HepG2 (cell line): Measurements from ENCODE around the gene CAMTA1. TPM values are rescaled to one million over a fixed set of nuclear protein-coding genes. Genes with fewer than 3 reads are reported as not detected.

ENCODE experiments used
- CC2D1A ChIP-seq: sonication (generic); formaldehyde crosslinking; IDR thresholded peaks from 2 replicates; pipeline ENCODE4 v1.8.1; 2023; ENCODE audit warnings: mild to moderate bottlenecking, missing genetic modification reagents
- CEBPB ChIP-seq: IDR thresholded peaks from 2 replicates; pipeline ENCODE4 v1.6.1; 2011; ENCODE audit warnings: low read depth, low read length, improper control_type of control experiment, borderline replicate concordance
- FOSL2 ChIP-seq: sonication (generic); formaldehyde crosslinking; IDR thresholded peaks from 2 replicates; pipeline ENCODE4 v1.4.0; 2020; ENCODE audit warnings: missing genetic modification reagents
- FOXA1 ChIP-seq, 2 experiments: fragments of 450-650 bp in 1 of 2; sonication (generic) in 1 of 2; formaldehyde crosslinking in 1 of 2; IDR thresholded peaks; 2 replicates each; pipeline versions ENCODE4 v1.4.0 to v1.6.1; 2016 to 2020; ENCODE audit warnings: missing genetic modification reagents in 1 of 2
- HMG20A ChIP-seq: IDR thresholded peaks from 2 replicates; pipeline ENCODE4 v1.6.1; 2016; ENCODE audit warnings: borderline replicate concordance
- HOXA5 ChIP-seq: sonication (generic); formaldehyde crosslinking; IDR thresholded peaks from 2 replicates; pipeline ENCODE4 v1.4.0; 2020; ENCODE audit warnings: missing genetic modification reagents
- MAZ ChIP-seq, 2 experiments: sonication (generic) in 1 of 2; formaldehyde crosslinking in 1 of 2; IDR thresholded peaks; 2 replicates each; pipeline versions ENCODE4 v1.5.0 to v1.6.1; 2012 to 2020; ENCODE audit warnings: low read depth in 2 of 2, mild to moderate bottlenecking in 2 of 2, borderline replicate concordance in 1 of 2, improper control_type of control experiment in 1 of 2, low read length in 1 of 2, missing genetic modification reagents in 1 of 2, moderate library complexity in 1 of 2
- NCOA1 ChIP-seq: sonication (generic); formaldehyde crosslinking; IDR thresholded peaks from 2 replicates; pipeline ENCODE4 v1.9.0; 2021; ENCODE audit warnings: missing genetic modification reagents
- RFXANK ChIP-seq: IDR thresholded peaks from 2 replicates; pipeline ENCODE4 v1.6.1; 2016
- SP140L ChIP-seq: sonication (generic); formaldehyde crosslinking; IDR thresholded peaks from 2 replicates; pipeline ENCODE4 v1.4.0; 2020; ENCODE audit warnings: missing genetic modification reagents, borderline replicate concordance
- TARDBP ChIP-seq: sonication (generic); formaldehyde crosslinking; IDR thresholded peaks from 2 replicates; pipeline ENCODE4 v1.8.0; 2022; ENCODE audit warnings: mild to moderate bottlenecking, missing genetic modification reagents
- ZBTB42 ChIP-seq: sonication (generic); formaldehyde crosslinking; IDR thresholded peaks from 2 replicates; pipeline ENCODE4 v1.5.0; 2020; ENCODE audit warnings: mild to moderate bottlenecking, missing genetic modification reagents
- ZMYM3 ChIP-seq: sonication (generic); formaldehyde crosslinking; IDR thresholded peaks from 2 replicates; pipeline ENCODE4 v1.5.1; 2020; ENCODE audit warnings: mild to moderate bottlenecking, missing genetic modification reagents
- ZNF30 ChIP-seq: sonication (generic); formaldehyde crosslinking; IDR thresholded peaks from 2 replicates; pipeline ENCODE4 v1.5.0; 2020; ENCODE audit warnings: mild to moderate bottlenecking, missing genetic modification reagents
- ZNF749 ChIP-seq: sonication (generic); formaldehyde crosslinking; IDR thresholded peaks from 2 replicates; pipeline ENCODE4 v1.8.0; 2022; ENCODE audit warnings: mild to moderate bottlenecking, missing genetic modification reagents, moderate library complexity, borderline replicate concordance
- ZNF775 ChIP-seq: sonication (generic); formaldehyde crosslinking; IDR thresholded peaks from 2 replicates; pipeline ENCODE4 v1.4.0; 2020; ENCODE audit warnings: missing genetic modification reagents, mild to moderate bottlenecking, moderate library complexity, borderline replicate concordance
- ZNF788 ChIP-seq: sonication (generic); formaldehyde crosslinking; IDR thresholded peaks from 2 replicates; pipeline ENCODE4 v1.5.0; 2020; ENCODE audit warnings: mild to moderate bottlenecking, missing genetic modification reagents, borderline replicate concordance
- polyA plus RNA-seq, 8 experiments: library from polyadenylated mRNA; depleted of rRNA in 3 of 8; stranded (reverse) in 7 of 8; unstranded in 1 of 8; fragments of >200 nt; fragmentation: Illumina TruSeq in 4 of 8; extraction: Trizol in 4 of 8; gene quantifications; 2 replicates each; pipeline versions ENCODE4 v1.2.1 to v1.2.3, GENCODE V29; 2011 to 2016; ENCODE audit warnings: low read depth in 4 of 8, missing spikeins in 1 of 8, mixed read lengths in 1 of 8; ENCODE audit not compliant: insufficient read depth in 1 of 8
- total RNA-seq, 5 experiments: library from RNA; depleted of rRNA; stranded (reverse); fragments of >200 nt; fragmentation: Illumina TruSeq; extraction: Trizol; gene quantifications; 2 replicates each; pipeline ENCODE4 v1.2.3, GENCODE V29; 2016; ENCODE audit warnings: low read depth in 1 of 5
- TF ChIP-seq, protein P1 (sequence below), 2 experiments: sonication (generic) in 1 of 2; formaldehyde crosslinking in 1 of 2; IDR thresholded peaks; 2 replicates each; pipeline versions ENCODE4 v1.4.0 to v1.6.1; 2016 to 2020; ENCODE audit warnings: borderline replicate concordance in 1 of 2, low read depth in 1 of 2, mild to moderate bottlenecking in 1 of 2, missing genetic modification reagents in 1 of 2
- TF ChIP-seq, protein P2 (sequence below): IDR thresholded peaks from 2 replicates; pipeline ENCODE4 v1.6.1; 2016; ENCODE audit warnings: mild to moderate bottlenecking
- TF ChIP-seq, protein P3 (sequence below): sonication (generic); formaldehyde crosslinking; IDR thresholded peaks from 2 replicates; pipeline ENCODE4 v1.8.1; 2023; ENCODE audit warnings: mild to moderate bottlenecking, missing genetic modification reagents, borderline replicate concordance
- TF ChIP-seq, protein P4 (sequence below): sonication (generic); formaldehyde crosslinking; conservative IDR thresholded peaks from 2 replicates; pipeline ENCODE4 v1.8.0; 2022; ENCODE audit warnings: low read depth, missing genetic modification reagents

CAMTA1 gene
- total and polyA plus RNA-seq, 2 of the 13 experiments (the other 11 are each of a cell fraction or from before 2014, with no cell fraction given): 25.0 to 36.4 TPM

DNA sequence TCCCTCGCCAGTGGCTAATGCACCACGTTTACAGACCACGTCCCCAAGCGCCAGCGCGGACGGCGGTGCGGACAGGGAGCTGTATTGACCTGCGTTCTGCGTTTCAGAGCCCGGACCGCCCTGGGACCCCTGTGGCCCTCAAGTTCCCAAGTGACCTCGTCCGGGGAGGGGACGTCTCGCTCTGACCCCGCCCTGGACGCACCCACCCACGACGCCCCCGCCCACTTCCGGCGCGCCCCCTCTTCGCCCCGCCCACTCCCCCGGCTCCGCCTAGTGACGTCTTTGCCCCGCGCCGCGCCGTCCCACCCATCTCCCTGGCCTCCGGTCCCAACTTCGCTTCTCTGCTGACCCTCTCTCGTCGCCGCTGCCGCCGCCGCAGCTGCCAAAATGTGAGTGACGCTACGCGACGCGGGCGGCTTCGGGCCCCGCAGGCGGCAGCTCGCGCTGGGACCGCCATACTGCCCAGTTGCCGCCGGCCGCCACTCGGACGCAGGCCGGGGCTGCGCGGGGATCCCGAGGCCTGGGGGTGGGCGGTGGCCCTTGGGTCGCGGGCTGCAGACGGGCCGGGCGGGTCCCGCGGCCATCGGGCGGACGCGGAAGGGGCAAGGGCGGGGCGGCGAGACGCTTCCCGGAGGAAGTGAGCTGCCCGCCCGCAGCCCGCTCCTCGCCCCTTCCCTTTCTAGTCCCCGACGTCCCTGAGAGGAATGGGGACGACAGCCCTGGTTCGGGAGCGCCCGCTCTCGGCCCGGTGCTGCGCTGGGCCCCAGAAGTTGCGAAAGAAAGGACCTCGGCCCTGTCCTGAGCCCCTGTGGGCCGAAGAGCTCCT, 986.0 kb downstream of the CAMTA1 start, which contains the start of gene VAMP3 (continued):
- TF ChIP-seq, protein P1, sequence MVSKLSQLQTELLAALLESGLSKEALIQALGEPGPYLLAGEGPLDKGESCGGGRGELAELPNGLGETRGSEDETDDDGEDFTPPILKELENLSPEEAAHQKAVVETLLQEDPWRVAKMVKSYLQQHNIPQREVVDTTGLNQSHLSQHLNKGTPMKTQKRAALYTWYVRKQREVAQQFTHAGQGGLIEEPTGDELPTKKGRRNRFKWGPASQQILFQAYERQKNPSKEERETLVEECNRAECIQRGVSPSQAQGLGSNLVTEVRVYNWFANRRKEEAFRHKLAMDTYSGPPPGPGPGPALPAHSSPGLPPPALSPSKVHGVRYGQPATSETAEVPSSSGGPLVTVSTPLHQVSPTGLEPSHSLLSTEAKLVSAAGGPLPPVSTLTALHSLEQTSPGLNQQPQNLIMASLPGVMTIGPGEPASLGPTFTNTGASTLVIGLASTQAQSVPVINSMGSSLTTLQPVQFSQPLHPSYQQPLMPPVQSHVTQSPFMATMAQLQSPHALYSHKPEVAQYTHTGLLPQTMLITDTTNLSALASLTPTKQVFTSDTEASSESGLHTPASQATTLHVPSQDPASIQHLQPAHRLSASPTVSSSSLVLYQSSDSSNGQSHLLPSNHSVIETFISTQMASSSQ (IDR thresholded peaks at IDR 0.05; ENCODE audit: low read depth): no peak
- TF ChIP-seq, protein P1 (CRISPR knock-in tag; IDR thresholded peaks at IDR 0.05; ENCODE audit: borderline replicate concordance): no peak
- TF ChIP-seq MAZ (IDR thresholded peaks at IDR 0.05; ENCODE audit: borderline replicate concordance, low read depth, low read length) (no peak), MAZ (CRISPR knock-in tag; IDR thresholded peaks at IDR 0.05; ENCODE audit: low read depth) (peak; percentile 73), ZNF775 (CRISPR knock-in tag) (no peak), ZMYM3 (CRISPR knock-in tag) (0 out of 2 replicates have a peak, but pooled peaks have one; percentile 19), ZNF30 (CRISPR knock-in tag) (no peak), RFXANK (CRISPR knock-in tag) (no peak), NCOA1 (CRISPR knock-in tag) (no peak), CEBPB (peak; percentile 69; the same call in 1 of the 2 replicates), FOSL2 (CRISPR knock-in tag) (0 out of 2 replicates have a peak, but pooled peaks have one; percentile 18), HOXA5 (no peak), CC2D1A (no peak), ZNF749 (CRISPR knock-in tag) (no peak; the same call in 1 of the 2 replicates), TARDBP (CRISPR knock-in tag) (no peak), ZBTB42 (CRISPR knock-in tag) (no peak), SP140L (no peak), ZNF788 (peak; percentile 75; the same call in 1 of the 2 replicates), HMG20A (CRISPR knock-in tag) (no peak), FOXA1 (IDR thresholded peaks at IDR 0.05) (no peak), FOXA1 (CRISPR knock-in tag; IDR thresholded peaks at IDR 0.05) (no peak)
- TF ChIP-seq, protein P2, sequence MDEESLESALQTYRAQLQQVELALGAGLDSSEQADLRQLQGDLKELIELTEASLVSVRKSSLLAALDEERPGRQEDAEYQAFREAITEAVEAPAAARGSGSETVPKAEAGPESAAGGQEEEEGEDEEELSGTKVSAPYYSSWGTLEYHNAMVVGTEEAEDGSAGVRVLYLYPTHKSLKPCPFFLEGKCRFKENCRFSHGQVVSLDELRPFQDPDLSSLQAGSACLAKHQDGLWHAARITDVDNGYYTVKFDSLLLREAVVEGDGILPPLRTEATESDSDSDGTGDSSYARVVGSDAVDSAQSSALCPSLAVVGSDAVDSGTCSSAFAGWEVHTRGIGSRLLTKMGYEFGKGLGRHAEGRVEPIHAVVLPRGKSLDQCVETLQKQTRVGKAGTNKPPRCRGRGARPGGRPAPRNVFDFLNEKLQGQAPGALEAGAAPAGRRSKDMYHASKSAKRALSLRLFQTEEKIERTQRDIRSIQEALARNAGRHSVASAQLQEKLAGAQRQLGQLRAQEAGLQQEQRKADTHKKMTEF (CRISPR knock-in tag): peak; percentile 37; the same call in 1 of the 2 replicates
- TF ChIP-seq, protein P3, sequence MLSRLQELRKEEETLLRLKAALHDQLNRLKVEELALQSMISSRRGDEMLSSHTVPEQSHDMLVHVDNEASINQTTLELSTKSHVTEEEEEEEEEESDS (CRISPR knock-in tag): no peak
- TF ChIP-seq, protein P4, sequence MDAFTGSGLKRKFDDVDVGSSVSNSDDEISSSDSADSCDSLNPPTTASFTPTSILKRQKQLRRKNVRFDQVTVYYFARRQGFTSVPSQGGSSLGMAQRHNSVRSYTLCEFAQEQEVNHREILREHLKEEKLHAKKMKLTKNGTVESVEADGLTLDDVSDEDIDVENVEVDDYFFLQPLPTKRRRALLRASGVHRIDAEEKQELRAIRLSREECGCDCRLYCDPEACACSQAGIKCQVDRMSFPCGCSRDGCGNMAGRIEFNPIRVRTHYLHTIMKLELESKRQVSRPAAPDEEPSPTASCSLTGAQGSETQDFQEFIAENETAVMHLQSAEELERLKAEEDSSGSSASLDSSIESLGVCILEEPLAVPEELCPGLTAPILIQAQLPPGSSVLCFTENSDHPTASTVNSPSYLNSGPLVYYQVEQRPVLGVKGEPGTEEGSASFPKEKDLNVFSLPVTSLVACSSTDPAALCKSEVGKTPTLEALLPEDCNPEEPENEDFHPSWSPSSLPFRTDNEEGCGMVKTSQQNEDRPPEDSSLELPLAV: no peak
